ENCODE data around the gene OAF.
A peak's percentile ranks its signal among the peaks of the same experiment; 100 is the strongest.

- TF ChIP-seq POLR2A (IDR thresholded peaks at IDR 0.05) (peak; percentile 52 to 69), CTCF (IDR thresholded peaks at IDR 0.05) (peak in 4 of 5 experiments; percentile 13 to 67 (median 38)), EP300 (IDR thresholded peaks at IDR 0.05) (peak in 1 of 2 donors; percentile 76)
Measured at GRCh38 chr11:120210626-120211521, at the start of gene OAF.
